ENCODE measurements around the gene SFRP4.
"Not testable (repeated sequence)": the region's sequence is repeated elsewhere in the genome, so short reads cannot be mapped to it uniquely, and the experiment has no call there.

Gene SFRP4

DNA sequence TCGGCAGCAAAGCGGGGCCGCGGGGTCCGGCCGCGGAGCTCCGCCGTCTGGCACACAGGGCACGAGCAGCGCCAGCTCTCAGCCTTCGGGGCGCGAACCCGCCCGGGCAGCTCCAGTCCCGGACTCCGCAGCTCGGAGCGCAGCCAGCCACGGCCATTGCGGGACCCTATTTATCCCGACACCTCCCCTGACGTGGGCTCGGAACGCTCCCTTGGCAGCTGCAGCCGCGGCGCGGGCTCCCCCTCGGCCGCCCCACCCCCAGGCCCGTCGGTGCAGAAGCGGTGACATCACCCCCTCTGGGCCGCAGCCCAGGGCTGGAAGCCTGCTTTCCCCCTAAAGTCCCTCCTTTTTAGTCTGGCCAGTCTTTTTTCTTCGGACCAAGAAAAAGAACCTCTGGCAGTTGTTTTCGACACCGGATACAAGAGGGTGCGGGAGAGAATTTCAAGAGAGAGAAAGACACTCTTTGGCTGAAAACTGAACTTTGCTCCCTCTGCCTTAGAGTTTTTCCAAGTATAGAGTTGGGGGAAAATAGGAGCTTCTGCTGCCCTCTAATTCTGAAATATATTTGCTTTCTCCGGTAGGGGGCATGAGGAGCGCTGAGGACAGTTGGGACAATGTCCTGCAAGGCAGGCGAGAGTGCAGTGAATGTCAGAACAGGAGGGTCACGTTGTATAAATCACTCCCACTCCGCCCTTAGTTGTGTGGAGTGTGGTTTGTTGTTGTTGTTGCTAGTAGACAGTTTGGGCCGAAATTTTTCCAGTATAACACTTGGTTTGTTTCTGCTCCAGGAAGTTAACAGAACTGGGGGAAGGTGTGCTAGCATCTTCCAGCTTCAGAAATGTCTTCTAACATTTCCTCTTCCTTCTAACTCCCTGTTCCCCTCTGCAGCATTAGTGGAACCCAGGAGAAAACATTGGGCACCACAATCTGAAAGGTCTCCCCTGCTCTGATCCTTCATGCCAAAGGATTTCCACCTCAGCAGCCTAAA, at the start of gene SFRP4:
Gene SFRP4, minus strand, starts transcription at position 145 of the 988 bp plus-strand sequence. CDS start 280 bp downstream, outside the sequence.
- peak; percentile 61 for DNase-seq (ENCODE audit: low spot score)
- TF ChIP-seq, protein P1, sequence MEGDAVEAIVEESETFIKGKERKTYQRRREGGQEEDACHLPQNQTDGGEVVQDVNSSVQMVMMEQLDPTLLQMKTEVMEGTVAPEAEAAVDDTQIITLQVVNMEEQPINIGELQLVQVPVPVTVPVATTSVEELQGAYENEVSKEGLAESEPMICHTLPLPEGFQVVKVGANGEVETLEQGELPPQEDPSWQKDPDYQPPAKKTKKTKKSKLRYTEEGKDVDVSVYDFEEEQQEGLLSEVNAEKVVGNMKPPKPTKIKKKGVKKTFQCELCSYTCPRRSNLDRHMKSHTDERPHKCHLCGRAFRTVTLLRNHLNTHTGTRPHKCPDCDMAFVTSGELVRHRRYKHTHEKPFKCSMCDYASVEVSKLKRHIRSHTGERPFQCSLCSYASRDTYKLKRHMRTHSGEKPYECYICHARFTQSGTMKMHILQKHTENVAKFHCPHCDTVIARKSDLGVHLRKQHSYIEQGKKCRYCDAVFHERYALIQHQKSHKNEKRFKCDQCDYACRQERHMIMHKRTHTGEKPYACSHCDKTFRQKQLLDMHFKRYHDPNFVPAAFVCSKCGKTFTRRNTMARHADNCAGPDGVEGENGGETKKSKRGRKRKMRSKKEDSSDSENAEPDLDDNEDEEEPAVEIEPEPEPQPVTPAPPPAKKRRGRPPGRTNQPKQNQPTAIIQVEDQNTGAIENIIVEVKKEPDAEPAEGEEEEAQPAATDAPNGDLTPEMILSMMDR (IDR thresholded peaks at IDR 0.05; ENCODE audit: borderline replicate concordance, control extremely low read depth, extremely low read depth, insufficient read depth, missing control alignments), result peak; percentile 50
- in situ Hi-C loops (cut with MboI; ENCODE audit: low sequenced_read_pairs, unreplicated experiment), result loop anchor here (25.0 kb wide), 1 partner anchor 420 kb away; no protein-coding TSS in a partner anchor

DNA sequence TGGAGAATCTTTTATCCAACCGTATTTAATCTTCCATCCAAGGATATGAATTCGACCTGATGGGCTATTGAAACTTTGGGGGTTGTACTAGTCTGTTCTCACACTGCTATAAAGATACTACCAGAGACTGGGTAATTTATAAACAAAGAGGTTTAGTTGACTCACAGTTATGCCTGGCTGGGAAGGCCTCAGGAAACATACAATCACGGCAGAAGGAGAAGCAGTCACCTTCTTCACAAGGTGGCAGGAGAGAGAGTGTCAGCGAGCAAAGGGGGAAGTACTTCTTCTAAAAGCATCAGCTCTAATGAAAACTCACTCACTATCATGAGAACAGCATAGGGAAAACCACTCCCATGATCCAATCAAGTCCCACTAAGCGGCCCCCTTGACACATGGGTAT, 47.6 kb upstream of the SFRP4 start:
- TF ChIP-seq, protein P1 (IDR thresholded peaks at IDR 0.05; ENCODE audit: borderline replicate concordance, control extremely low read depth, extremely low read depth, insufficient read depth, missing control alignments), result no peak
- in situ Hi-C loops (cut with MboI; ENCODE audit: low sequenced_read_pairs, unreplicated experiment), result no loop called here
- no peak for DNase-seq (ENCODE audit: low spot score)

DNA sequence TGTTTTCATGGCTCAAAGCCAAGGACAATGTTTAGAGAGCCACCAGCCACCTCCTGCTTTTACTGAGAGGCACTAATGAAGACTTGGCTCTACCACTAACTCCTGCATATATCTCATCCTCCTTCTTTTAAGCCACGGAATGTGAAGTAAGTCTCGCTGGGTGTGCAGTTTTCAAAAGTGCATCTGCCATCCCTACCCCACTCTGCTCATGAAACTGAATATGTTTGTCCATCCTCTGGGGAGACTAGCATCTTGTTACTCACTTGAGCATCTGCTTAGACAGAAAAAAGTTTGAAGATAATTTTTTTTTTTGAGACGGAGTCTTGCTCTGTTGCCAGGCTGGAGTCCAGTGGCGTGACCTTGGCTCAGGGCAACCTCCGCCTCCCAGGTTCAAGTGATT, 44.6 kb upstream of the SFRP4 start:
- in situ Hi-C loops (cut with MboI; ENCODE audit: low sequenced_read_pairs, unreplicated experiment), result no loop called here

DNA sequence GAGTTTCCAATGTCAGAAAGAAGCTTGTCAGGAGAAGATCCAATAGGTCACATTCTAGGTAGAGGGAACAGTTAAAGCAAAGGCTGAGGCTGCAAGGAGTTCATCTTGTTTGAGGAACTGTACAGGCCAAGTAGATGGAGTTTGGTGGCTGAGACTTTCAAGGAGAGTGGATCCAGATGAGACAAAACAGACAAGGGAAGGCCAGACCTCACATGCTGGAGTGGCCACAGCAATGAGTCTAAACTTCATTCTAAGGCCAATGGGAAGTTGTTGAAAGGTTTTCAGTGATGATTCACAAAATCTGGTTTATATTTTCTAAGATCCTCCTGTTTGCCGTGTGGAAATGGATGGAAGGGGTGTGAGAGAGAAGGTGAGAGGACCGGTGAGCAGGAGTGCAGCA, 43.9 kb upstream of the SFRP4 start:
- in situ Hi-C loops (cut with MboI; ENCODE audit: low sequenced_read_pairs, unreplicated experiment), result no loop called here
- DNase-seq (ENCODE audit: low spot score), result no peak
- TF ChIP-seq, protein P1 (IDR thresholded peaks at IDR 0.05; ENCODE audit: borderline replicate concordance, control extremely low read depth, extremely low read depth, insufficient read depth, missing control alignments), result no peak

More for the DNA sequence above, 44.6 kb upstream of the SFRP4 start:
- TF ChIP-seq, protein P1 (IDR thresholded peaks at IDR 0.05; ENCODE audit: borderline replicate concordance, control extremely low read depth, extremely low read depth, insufficient read depth, missing control alignments), result no peak
- no peak for DNase-seq (ENCODE audit: low spot score)

DNA sequence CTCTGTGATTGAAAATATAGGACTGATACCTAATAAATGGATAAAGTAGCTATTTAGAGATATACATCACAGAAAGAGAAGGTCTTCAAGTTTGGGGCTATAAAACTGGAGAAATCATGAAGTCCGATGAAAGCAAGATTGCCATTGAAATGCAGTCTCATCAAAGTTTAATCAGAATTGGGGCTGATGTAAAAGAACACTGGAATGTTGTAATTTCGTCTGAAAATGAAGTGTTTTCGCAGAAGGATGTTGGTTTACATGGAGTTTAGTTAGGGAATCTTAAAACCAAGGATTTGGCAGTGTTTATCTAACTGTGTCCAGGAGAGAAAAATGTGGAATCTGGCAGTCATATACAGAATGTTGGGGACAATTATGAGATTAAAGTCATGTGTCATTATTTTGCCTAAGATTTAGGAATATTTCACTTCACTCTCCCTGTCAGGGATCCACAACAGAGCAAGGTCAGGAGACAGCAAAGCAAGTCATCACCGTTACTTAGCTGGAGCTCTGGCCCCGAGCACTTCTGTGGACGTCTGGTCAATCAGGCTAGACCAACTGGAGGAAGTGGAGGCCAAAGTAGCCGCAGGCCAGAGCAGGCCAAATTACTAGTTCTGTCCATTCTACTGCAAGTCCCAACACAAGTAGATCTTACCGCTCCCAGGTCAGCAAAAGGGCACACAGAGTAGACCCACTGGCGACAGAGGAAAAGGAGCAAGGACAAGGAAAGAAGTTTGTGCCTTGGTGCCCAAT, 40.8 kb upstream of the SFRP4 start:
- in situ Hi-C loops (cut with MboI; ENCODE audit: low sequenced_read_pairs, unreplicated experiment), result no loop called here
- TF ChIP-seq, protein P1 (IDR thresholded peaks at IDR 0.05; ENCODE audit: borderline replicate concordance, control extremely low read depth, extremely low read depth, insufficient read depth, missing control alignments), result no peak
- no peak for DNase-seq (ENCODE audit: low spot score)

DNA sequence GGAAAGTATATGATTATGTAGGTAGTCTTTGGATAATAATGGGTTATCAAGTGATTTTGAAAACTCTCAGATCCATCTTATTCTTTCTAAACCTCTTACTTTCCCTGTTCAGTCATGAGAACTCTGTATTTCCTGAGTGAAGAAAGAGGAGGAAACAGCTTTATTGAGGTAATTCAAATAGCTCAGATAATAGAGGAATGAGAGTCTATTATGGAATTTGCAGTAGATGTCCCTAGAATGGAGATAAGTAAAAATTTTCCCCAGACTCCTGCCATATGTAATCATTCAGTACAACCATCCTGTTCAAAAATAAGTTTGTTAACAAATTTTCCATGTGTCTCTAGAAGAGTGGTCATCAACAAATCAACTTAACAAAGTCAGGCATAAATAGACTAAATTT, 40.2 kb upstream of the SFRP4 start:
- TF ChIP-seq, protein P1 (IDR thresholded peaks at IDR 0.05; ENCODE audit: borderline replicate concordance, control extremely low read depth, extremely low read depth, insufficient read depth, missing control alignments), result no peak
- no peak for DNase-seq (ENCODE audit: low spot score)
- in situ Hi-C loops (cut with MboI; ENCODE audit: low sequenced_read_pairs, unreplicated experiment), result no loop called here

DNA sequence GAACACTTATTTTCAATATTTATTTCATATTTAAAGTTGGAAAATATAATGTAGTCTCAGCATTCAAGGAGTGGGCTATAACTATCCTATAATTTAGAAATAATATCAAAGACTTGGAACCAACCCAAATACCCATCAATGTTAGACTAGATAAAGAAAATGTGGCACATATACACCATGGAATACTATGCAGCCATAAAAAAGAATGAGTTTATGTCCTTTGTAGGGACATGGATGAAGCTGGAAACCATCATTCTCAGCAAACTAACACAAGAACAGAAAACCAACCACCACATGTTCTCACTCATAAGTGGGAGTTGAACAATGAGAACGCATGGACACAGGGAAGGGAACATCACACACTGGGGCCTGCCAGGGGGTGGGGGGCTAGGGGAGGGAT, 37.6 kb upstream of the SFRP4 start:
- DNase-seq (ENCODE audit: low spot score); in situ Hi-C loops (cut with MboI; ENCODE audit: low sequenced_read_pairs, unreplicated experiment): not testable (repeated sequence)

Measured in GM13976 (cell line).